AG09319 (cell line): ENCODE measurements around the gene PLAAT2.
A peak's percentile ranks its signal among the peaks of the same experiment; 100 is the strongest.
"Not testable (repeated sequence)": the region's sequence is repeated elsewhere in the genome, so short reads cannot be mapped to it uniquely, and the experiment has no call there.

Experiments
- DNase-seq: peaks from one replicate; pipeline ENCODE4 v3.0.0-alpha.2; 2010; ENCODE audit warnings: low read depth; ENCODE audit errors: extremely low read depth
- TF ChIP-seq, protein P1 (sequence below): IDR thresholded peaks from 2 replicates; pipeline ENCODE4 v1.5.1; 2011; ENCODE audit warnings: low read depth, mild to moderate bottlenecking, inconsistent platforms, low read length, moderate library complexity

PLAAT2 gene

GRCh38 chr11:63532117-63532516, 31.1 kb downstream of the PLAAT2 start:
- TF ChIP-seq, protein P1, sequence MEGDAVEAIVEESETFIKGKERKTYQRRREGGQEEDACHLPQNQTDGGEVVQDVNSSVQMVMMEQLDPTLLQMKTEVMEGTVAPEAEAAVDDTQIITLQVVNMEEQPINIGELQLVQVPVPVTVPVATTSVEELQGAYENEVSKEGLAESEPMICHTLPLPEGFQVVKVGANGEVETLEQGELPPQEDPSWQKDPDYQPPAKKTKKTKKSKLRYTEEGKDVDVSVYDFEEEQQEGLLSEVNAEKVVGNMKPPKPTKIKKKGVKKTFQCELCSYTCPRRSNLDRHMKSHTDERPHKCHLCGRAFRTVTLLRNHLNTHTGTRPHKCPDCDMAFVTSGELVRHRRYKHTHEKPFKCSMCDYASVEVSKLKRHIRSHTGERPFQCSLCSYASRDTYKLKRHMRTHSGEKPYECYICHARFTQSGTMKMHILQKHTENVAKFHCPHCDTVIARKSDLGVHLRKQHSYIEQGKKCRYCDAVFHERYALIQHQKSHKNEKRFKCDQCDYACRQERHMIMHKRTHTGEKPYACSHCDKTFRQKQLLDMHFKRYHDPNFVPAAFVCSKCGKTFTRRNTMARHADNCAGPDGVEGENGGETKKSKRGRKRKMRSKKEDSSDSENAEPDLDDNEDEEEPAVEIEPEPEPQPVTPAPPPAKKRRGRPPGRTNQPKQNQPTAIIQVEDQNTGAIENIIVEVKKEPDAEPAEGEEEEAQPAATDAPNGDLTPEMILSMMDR: no peak
- DNase-seq: no peak

- DNase-seq: peak; percentile 88
Measured at GRCh38 chr11:63531074-63531792, 31.9 kb downstream of the PLAAT2 start.

GRCh38 chr11:63530021-63530420, 33.2 kb downstream of the PLAAT2 start:
- TF ChIP-seq, protein P1: no peak
- no peak for DNase-seq

DNA sequence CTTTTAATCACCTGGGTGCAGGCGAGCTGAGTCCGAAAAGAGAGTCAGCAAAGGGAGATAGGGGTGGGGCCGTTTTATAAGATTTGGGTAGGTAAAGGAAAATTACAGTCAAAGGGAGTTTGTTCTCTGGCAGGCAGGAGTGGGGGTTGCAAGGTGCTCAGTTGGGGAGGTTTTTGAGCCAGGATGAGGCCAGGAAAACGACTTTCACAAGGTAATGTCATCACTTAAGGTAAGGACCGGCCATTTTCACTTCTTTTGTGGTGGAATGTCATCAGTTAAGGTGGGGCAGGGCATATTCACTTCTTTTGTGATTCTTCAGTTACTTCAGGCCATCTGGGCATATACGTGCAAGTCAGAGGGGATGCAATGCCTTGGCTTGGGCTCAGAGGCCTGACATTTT, 33.8 kb downstream of the PLAAT2 start:
- not testable (repeated sequence) for DNase-seq

- not testable (repeated sequence) for DNase-seq
Measured at GRCh38 chr11:63528729-63529278, 34.4 kb downstream of the PLAAT2 start.

DNA sequence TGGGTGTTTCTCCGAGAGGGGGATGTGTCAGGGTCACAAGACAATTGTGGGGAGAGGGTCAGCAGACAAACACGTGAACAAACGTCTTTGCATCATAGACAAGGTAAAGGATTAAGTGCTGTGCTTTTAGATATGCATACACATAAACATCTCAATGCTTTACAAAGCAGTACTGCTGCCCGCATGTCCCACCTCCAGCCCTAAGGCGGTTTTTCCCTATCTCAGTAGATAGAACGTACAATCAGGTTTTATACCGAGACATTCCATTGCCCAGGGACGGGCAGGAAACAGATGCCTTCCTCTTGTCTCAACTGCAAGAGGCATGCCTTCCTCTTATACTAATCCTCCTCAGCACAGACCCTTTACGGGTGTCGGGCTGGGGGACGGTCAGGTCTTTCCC, 35.0 kb downstream of the PLAAT2 start:
- not testable (repeated sequence) for DNase-seq

DNA sequence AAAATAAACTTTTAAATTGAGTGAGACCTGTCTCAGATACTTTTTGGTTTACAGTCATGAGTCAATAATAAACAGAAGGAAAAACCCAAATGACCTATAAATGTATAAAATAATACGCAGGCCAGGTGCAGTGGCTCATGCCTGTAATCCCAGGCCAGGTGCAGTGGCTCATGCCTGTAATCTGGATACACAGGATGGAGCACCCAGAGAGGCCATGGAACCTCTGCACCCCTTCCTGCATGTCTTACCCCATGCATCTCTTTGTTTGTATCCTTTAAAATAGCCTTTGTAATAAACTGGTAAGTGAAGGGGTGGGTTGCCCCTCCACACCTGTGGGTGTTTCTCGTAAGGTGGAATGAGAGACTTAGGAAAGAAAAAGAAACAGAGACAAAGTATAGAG, 35.5 kb downstream of the PLAAT2 start:
- TF ChIP-seq, protein P1: no peak
- no peak for DNase-seq

DNA sequence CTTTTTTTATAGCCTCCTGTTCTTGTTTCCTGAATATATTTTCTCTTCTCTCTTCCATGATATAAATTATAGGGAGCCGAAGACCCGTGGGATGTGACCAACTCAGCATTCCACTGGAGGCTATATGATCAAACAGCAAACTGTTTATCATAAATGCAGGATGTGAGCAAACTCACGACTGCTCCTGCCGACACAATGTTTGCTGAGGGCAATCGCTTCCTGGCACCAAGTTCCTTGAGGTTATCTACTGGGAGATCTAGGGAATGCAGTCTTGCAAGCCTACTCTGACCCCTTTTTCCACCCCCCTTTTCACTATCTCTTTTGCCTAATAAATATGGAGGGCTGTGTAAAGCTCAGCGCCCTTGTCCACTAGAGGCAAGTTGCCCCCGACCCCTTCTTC, 40.0 kb downstream of the PLAAT2 start:
- TF ChIP-seq, protein P1: no peak

GRCh38 chr11:63521896-63522295, 41.3 kb downstream of the PLAAT2 start:
- no peak for DNase-seq
- TF ChIP-seq, protein P1: no peak

More for the DNA sequence above, 40.0 kb downstream of the PLAAT2 start:
- no peak for DNase-seq
